ENCODE results near the gene NSUN6.

Gene NSUN6

DNA sequence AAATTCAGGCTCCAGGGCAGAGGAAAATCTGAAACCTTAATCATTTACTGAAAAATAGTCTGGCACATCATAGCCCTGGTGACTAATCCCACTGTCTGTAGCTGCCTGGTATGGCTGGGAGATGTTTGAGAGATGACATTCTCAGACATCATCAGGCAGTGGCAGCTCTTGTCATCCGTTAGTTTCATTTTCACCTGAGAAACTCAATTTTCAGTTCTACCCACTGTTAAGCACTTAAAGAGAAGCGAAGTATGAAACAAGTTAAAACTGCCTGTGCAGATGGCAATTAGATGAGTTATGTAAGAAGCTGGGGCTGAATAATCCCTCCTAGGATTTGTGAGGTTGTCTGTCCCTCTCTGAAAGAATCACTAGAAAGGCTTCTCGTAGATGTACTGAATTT lies 150.2 kb downstream of the NSUN6 start:
- TF ChIP-seq POLR2A (IDR thresholded peaks at IDR 0.05; ENCODE audit: low read length) (no peak), GATA1 (IDR thresholded peaks at IDR 0.05; ENCODE audit: low read depth, low read length) (no peak)
- DNase-seq = no peak

DNA sequence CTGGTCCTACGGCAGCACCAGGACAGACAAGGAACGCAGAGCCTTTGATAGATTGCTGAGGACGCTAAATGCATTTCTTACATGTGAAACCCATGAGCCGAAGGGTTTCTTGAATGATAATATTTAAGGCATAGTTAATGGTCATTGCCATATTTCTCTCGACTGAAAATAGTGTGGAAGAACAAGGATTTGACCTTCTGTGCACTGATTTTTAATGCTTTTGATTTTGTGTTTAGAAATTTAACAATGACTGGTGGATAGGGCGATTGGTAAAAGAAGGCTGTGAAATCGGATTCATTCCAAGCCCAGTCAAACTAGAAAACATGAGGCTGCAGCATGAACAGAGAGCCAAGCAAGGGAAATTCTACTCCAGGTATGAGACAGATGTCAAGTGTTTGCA lies 150.8 kb downstream of the NSUN6 start:
- TF ChIP-seq POLR2A (IDR thresholded peaks at IDR 0.05; ENCODE audit: low read length) (no peak), GATA1 (IDR thresholded peaks at IDR 0.05; ENCODE audit: low read depth, low read length) (no peak)
- DNase-seq = no peak

DNA sequence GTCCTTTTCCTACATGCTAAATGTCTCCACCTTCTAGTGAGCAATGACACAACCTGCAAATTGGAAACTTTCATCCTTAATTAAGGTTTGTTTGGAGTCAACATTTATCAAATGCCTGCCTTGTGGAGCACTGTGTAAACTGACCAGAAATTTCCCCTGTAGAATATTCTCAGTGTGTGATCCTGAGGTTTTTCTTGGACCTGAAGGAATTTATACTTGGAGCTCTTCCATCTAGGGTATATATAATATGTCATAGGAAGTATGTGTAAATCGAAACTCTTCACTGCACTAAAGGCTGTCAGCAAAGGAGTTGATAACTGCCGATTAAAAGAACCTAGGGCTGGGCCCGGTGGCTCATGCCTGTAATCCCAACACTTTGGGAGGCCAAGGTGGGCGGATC lies 152.4 kb downstream of the NSUN6 start:
- DNase-seq = no peak
- no peak for TF ChIP-seq POLR2A (IDR thresholded peaks at IDR 0.05; ENCODE audit: low read length)

DNA sequence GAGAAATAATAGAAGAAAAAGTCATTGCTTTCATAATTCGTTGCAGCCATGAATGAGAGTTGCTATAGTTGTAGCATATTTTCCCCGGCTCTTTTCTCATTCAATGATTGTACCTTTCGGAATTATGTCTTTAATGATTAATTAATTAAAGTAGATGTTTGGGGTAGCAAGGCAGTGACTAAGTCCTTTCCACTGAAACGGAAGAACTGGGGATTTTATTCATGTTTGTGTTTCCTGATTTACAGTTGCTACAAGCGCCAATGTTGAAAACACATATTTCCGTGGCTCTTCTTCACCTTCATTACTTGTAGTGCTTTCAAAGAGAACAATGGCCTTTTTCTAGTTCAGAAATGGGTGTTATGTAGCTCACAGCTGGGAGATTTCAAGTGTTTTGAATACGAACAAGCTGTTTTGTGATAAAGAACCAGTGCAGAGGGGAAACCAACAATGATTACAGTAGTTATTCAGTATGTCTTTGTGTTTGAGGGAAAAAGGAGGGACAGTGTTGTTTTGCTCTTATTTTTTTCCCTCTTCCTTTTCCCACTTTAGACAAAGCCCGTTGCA lies 153.5 kb downstream of the NSUN6 start:
- no peak for DNase-seq
- TF ChIP-seq GATA1 (IDR thresholded peaks at IDR 0.05; ENCODE audit: low read depth, low read length) (no peak), POLR2A (IDR thresholded peaks at IDR 0.05; ENCODE audit: low read length) (no peak)

Data from erythroblast (primary cell).